OCI-M2 (cell line): ENCODE data around the gene SHKBP1.
A peak's percentile ranks its signal among the peaks of the same experiment; 100 is the strongest.
"Not testable (repeated sequence)": the region's sequence is repeated elsewhere in the genome, so short reads cannot be mapped to it uniquely, and the experiment has no call there.

Source experiments
- DNase-seq: peaks from one replicate; lab custom pipeline; 2025; ENCODE audit not compliant: unreplicated experiment; lab: John Stamatoyannopoulos, UW

The SHKBP1 gene

DNA sequence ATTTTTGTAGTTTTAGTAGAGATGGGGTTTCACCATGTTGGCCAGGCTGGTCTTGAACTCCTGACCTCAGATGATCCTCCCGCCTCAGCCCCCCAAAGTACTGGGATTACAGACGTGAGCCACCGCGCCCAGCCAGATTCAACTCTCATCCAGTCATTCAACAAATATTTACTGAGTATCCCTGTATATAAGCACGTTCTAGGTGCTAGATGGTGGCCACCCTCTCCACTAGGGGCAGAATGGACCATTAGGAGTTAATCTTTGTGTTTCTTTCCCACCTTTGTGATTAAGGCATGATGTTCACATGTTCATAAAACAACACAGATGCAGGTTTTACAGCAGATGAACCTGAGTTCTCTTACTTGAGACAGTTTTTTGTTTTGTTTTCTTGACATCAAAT is 7.3 kb downstream of the SHKBP1 start:
- DNase-seq: no peak

DNA sequence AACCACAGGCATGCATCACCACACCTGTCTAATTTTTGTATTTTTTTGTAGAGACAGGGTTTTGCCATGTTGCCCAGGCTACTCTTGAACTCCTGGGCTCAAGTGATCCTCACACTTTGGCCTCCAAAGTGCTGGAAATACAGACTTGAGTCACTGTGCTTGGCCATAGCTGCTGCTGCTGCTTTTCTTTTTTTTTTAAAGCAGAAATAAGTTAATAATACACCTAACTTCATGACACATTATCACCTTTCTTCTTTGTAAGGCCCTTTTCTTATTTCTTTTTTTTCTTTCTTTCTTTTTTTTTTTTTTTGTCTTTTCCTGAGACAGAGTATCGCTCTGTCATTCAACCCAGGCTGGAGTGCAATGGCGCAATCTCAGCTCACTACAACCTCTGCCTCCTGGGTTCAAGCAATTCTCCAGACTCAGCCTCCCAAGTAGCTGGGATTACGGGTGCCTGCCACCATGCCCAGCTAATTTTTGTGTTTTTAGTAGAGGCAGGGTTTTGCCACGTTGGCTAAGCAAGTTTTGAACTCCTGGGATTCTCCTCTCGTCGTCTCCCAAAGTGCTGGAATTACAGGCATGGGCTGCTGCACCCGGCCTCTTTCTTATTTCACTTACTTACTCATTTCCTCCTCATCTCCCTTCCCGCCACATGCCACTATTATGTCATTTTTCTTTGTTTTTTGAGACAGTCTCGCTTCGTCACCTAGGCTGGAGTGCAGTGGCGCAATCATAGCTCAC is 8.7 kb downstream of the SHKBP1 start:
- no peak for DNase-seq

GRCh38 chr19:40585982-40586422 is 9.3 kb downstream of the SHKBP1 start:
- no peak for DNase-seq

DNA sequence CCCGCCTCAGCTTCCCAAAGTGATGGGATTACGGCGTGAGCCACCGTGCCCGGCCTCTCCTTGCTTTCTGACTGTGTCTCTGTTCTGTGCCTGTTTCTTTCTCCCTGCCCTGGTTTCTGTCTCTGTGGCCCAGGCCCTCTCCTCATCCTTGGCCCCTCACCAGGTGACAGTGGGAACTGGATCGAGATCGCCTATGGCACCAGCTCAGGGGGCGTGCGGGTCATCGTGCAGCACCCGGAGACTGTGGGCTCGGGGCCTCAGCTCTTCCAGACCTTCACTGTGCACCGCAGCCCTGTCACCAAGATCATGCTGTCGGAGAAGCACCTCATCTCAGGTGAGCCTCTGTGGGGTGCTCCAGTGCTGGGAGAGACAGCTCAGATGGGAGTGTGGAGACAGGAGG is 9.9 kb downstream of the SHKBP1 start:
- no peak for DNase-seq

DNA sequence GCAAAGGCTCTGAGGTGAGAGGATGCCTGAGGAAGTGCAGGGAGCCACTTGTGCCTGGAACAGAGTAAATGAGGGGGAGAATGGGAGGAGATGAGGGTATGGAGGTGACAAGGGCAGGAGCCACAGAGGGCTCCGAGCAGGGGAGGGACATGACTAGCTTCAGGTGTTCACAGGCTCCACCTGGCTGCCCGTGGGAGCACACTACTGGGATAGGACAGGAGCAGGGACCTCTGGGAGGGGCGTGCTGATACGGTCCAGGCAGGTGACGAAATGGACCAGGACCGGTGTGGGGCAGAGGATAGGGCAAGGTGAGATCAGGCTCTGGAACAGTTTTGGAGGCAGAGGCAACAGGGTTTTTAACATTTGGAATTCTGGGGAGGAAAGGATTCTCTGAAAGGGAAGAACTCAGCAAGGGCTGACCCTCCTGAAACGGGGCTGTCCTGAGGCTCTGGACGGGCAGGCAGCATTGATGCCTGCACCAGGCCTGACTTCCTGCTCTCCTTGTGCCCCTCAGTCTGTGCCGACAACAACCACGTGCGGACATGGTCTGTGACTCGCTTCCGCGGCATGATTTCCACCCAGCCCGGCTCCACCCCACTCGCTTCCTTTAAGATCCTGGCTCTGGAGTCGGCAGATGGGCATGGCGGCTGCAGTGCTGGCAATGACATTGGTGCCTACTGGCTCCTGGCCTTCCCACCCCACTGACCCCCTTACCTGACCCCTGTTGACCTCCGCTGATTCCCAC is 11.6 kb downstream of the SHKBP1 start:
- no peak for DNase-seq

DNA sequence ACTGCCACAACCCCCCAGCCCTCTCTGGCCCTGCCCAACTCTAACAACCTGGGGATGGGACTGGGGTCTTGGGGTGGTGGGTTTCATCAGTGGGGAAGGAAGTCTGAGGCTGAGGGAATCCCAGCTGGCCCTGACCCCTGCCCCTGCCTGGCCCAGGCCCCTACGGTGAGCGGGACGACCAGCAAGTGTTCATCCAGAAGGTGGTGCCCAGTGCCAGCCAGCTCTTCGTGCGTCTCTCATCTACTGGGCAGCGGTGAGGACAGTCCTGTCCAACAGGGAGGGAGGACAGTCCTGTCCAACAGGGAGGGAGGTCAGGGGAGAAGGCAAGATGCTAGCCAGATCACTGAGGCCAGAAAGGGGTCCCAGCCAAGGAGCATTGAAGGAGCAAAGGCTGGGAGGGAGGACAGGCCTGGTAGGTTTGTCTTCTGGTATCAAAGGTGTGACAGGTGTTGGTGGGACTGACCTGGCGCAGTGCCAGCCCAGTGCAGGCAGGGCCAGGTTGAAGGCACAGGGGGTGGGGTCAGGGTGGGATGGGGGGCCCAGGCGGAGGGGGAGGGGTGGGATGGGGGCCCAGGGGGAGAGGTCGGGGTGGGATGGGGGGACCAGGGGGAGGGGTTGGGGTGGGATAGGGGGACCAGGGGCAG is 12.4 kb downstream of the SHKBP1 start:
- no peak for DNase-seq

GRCh38 chr19:40589591-40590429 is 13.1 kb downstream of the SHKBP1 start:
- DNase-seq: no peak

DNA sequence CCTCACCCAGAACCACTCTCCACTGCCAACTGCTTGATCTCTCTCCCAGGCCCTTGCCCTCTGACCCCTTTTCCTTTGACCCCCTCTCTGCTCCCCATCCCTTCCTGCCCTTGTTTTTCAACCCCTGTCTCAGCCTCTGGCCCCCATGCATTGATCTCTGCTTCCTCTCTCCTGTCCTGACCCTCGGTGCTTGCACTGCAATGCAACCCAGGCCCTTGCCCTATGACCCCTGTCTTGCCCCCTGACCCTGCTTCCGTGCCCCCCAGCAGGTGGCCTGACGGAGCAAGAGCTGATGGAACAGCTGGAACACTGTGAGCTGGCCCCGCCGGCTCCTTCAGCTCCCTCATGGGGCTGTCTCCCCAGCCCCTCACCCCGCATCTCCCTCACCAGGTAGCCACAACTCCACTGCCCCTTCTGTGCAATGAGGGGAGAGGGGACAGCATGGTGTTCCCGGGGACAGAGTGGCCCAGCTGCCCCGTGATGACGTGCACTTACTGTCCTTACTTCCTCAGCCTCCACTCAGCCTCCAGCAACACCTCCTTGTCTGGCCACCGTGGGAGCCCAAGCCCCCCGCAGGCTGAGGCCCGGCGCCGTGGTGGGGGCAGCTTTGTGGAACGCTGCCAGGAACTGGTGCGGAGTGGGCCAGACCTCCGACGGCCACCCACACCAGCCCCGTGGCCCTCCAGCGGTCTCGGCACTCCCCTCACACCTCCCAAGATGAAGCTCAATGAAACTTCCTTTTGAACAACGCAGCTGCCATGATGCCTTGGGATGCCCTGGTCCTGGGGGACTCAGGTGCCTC is 14.0 kb downstream of the SHKBP1 start:
- DNase-seq: no peak

GRCh38 chr19:40591724-40592123 is 15.1 kb downstream of the SHKBP1 start:
- not testable (repeated sequence) for DNase-seq

DNA sequence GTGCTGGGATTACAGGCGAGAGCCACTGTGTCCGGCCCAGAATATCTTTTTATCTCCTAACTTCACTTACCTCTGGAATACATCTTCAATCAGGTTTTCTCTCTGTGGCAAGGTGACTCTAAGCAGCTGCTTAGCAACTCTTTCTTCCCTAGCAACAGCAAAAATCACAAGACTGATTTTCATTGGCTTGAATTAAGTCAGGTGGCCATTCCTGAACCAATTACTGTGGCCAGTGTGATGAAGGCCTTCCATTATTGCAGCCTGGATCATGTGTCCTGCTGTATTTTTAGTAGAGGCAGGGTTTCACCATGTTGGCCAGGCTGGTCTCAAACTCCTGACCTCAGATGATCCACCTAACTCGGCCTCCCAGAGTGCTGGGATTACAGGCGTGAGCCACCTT is 15.5 kb downstream of the SHKBP1 start:
- DNase-seq: no peak

GRCh38 chr19:40594255-40594654 is 17.6 kb downstream of the SHKBP1 start:
- no peak for DNase-seq

DNA sequence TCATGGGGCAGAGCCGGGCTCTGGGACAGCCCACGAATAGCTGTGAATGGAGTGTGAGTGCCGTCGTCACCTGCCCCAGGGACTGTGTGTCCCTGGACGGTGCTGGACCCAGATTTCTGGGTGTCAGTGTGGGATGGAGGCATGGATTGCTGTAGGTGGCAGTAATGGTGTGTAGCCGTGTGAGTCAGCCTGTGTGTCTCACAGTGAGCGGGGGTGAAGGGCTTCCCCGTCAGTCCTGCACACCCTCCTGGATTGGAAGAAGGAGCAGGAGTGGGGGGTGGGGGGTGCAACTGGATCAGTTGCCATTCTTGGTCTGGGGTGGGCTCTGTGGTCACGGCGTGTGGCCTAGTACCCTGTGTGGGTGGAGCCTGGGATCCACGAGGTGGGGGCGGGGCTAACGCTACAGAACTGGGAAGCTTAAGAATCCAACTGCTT is 18.0 kb downstream of the SHKBP1 start:
- DNase-seq: no peak

GRCh38 chr19:40596608-40597328 is 20.1 kb downstream of the SHKBP1 start:
- DNase-seq: no peak

- no peak for DNase-seq
Observed at GRCh38 chr19:40597329-40597838, 20.7 kb downstream of the SHKBP1 start.

- DNase-seq: peak; percentile 80
Observed at GRCh38 chr19:40598121-40598917, 21.6 kb downstream of the SHKBP1 start.

- DNase-seq: no peak
Observed at GRCh38 chr19:40598918-40599307, 22.2 kb downstream of the SHKBP1 start.

- peak; percentile 60 for DNase-seq
Observed at GRCh38 chr19:40599331-40599901, 22.7 kb downstream of the SHKBP1 start.

- no peak for DNase-seq
Observed at GRCh38 chr19:40599902-40600569, 23.4 kb downstream of the SHKBP1 start.
